Suprapubic skin (tissue), 4 donors: ENCODE results near the gene DGUOK.

ENCODE experiments used
- CTCF ChIP-seq, 2 donors: fragments of 200-600 bp in 1 of 2; fragments of 450-650 bp in 1 of 2; sonication (generic) in 1 of 2; IDR thresholded peaks; one replicate each; pipeline ENCODE4 v1.5.1; 2016 to 2019; ENCODE audit warnings: antibody characterized with exemption in 2 of 2, mild to moderate bottlenecking in 1 of 2, moderate library complexity in 1 of 2
- EP300 ChIP-seq: sonication (generic); formaldehyde crosslinking; IDR thresholded peaks from one replicate; pipeline ENCODE4 v1.6.1; 2017; ENCODE audit warnings: antibody characterized with exemption
- POLR2A ChIP-seq, 2 donors: fragments of 450-650 bp; IDR thresholded peaks; one replicate each; pipeline ENCODE4 v1.6.1; 2017; ENCODE audit warnings: antibody characterized with exemption in 2 of 2, mild to moderate bottlenecking in 2 of 2, moderate library complexity in 2 of 2
- POLR2AphosphoS5 ChIP-seq, 3 donors: sonication (generic); formaldehyde crosslinking; IDR thresholded peaks; one replicate each; pipeline ENCODE4 v1.6.1; 2017; ENCODE audit warnings: antibody characterized with exemption in 3 of 3

- no peak for TF ChIP-seq CTCF (IDR thresholded peaks at IDR 0.05)
- TF ChIP-seq EP300: no peak
- TF ChIP-seq POLR2AphosphoS5 (IDR thresholded peaks at IDR 0.05): no peak
- TF ChIP-seq POLR2A (IDR thresholded peaks at IDR 0.05): no peak
These were observed 33.9 kb upstream of the DGUOK start, which contains the start of gene ACTG2 for GRCh38 chr2:73892631-73893329.
